SK-N-DZ (cell line): Measurements from ENCODE around the gene PDGFRB.

Experiments used
- DNase-seq: peaks from one replicate; pipeline ENCODE4 v3.0.0-alpha.2; 2015; ENCODE audit warnings: low spot score

The PDGFRB gene

DNA sequence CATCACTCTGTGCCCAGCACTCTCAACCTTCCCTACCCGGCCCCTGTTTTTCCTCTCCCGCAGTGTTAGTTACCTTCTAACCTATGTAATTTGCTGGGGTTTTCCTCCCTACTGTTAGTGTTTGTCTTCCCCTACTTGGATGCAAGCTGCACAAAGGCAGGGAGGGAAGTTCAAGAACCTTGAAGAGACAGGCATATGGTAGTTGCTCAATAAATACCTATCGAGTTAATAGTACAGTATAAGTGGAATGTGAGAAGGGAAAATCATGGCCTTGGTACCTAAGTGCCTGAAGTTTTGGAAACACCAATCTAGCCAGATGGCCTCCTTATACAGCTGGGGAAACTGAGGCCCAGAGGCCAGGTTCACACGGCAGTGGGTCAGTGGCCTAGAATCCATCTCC, 24.2 kb downstream of the PDGFRB start:
- no peak for DNase-seq

- no peak for DNase-seq
These were observed 25.1 kb downstream of the PDGFRB start for GRCh38 chr5:150130493-150130922.

DNA sequence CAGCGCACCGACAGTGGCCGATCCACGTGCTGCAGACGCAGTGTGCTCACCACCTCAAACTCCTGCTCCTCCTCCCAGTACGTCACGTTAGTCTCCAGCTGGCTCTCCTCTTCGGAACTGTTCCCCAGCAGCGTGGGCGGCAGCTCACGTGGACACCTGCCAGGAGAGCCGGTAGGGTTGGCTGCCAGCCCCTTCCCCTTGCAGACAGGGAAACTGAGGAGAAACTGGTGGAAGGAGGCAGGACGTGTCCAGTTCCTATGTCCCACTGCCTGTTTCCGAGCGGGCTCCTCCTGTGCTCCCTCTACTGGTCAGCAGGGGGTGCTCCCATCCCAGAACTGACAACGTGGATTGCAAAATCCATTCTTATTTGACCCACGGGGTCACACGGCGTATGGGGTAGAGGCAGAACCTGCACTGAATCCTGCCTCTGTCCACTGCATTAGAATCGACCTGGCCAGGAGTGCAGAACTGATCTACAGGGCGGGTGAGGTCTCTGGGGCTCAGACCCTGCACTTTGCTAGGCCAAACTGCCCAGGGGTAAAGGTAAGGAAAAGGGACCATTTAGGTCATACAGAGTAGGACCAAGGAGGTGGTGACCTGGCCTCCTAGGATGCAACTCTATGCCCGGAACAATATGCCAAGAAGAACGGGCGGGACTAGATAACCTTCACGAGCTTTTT, 25.7 kb downstream of the PDGFRB start:
- peak; percentile 55 for DNase-seq

- no peak for DNase-seq
These were observed 26.2 kb downstream of the PDGFRB start for GRCh38 chr5:150129454-150129812.

- DNase-seq: no peak
These were observed 28.8 kb downstream of the PDGFRB start for GRCh38 chr5:150126921-150127265.

- DNase-seq: no peak
These were observed 29.3 kb downstream of the PDGFRB start for GRCh38 chr5:150126199-150126920.

DNA sequence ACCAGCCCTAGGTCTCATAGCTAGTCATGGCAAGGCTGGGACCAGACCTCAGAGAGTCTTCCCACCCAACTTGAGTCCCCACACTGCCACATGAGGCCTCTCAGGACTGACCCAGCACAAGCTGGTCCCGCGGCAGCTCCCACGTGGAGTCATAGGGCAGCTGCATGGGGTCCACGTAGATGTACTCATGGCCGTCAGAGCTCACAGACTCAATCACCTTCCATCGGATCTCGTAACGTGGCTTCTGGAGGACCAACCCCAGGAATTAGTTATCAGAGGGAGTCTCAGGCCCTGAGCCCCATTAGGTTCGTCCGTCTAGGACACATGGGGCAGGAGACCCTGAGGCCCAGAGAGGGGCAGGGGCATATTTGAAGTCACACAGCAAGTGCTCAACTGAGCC, 30.3 kb downstream of the PDGFRB start:
- no peak for DNase-seq

- DNase-seq: no peak
These were observed 31.0 kb downstream of the PDGFRB start for GRCh38 chr5:150124596-150124995.

- no peak for DNase-seq
These were observed 31.5 kb downstream of the PDGFRB start for GRCh38 chr5:150124111-150124557.

DNA sequence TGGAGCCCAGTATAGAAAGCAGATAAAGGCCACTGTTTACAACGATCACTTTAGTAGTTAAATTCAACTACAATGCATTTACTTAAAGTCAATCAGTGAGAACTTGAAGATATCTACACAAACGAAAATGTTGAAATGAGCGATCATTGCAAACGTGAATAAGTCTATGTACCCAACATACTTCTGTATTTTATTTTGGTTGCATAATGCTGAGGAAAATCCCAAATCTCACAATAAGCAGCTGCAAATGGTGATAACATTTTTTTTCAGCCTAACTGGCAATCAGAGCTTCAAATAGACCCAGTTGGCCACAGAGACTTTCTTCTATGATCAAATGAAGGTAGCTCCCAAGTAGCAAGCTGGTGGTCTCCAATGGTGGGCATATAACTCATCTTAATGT, 32.1 kb downstream of the PDGFRB start:
- no peak for DNase-seq

DNA sequence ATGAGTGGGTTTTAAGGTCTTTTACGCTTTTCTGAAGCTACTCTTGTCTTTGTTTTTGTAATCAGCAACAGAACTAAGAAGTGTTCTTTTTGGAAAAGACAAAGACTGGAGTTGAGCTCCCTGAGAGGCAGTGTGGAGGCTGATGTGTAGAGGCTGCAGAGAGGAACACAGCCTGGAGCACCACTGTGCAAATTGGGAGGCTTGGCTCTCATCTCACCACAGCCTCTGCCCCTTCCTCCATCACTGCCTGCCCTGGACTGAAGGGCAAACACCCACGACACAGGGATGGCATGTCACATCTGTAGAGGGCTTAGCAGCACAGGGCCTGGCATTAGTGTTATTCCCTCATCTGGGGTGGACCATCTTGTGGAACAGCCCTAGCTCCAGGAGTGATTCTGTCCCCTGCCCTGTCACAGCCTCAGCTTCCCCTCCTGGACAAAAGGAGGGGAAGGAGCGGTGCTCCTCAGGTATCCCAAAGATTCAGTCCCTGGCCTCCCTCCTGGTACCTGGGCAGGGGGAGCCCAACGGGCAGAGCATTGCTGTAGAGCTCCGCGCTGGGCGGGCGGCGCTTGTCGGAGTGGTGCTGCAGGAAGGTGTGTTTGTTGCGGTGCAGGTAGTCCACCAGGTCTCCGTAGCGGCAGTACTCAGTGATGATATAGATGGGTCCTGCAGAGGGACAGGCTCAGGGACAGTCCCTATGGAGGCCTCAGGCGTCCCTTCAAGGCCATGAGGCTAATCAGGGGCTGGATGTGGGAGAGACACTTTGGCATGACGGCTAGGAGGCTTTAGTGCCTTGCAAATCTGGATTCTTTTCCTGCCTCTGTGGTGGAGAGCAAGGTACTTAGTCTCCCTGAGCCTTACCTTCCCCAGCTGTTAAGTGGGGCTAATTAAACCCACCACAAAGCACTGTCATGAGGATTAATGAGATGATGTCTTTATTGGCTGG, 32.8 kb downstream of the PDGFRB start:
- no peak for DNase-seq

GRCh38 chr5:150122158-150122510, 33.5 kb downstream of the PDGFRB start:
- DNase-seq: no peak

- DNase-seq: no peak
These were observed 34.0 kb downstream of the PDGFRB start for GRCh38 chr5:150121448-150122157.

GRCh38 chr5:150120617-150121447, 34.8 kb downstream of the PDGFRB start:
- DNase-seq: no peak

DNA sequence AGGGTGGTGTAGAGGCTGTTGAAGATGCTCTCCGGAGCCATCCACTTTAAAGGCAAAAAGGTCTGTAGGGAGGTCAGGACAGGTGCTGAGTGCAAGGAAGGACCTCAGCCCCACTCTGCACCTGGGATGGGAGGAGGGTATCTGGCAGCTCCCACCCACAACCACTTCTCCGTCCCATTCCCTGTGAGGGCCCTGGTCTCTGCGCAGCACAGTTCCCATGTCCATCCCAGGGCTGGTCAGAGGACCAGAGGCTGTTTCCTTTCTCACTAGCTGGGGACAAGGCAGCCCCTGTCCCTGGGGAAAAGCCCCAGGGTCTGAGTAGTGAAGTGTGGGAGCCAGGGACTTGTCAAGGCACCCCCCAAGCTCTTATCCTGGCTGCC, 35.6 kb downstream of the PDGFRB start:
- DNase-seq: no peak

DNA sequence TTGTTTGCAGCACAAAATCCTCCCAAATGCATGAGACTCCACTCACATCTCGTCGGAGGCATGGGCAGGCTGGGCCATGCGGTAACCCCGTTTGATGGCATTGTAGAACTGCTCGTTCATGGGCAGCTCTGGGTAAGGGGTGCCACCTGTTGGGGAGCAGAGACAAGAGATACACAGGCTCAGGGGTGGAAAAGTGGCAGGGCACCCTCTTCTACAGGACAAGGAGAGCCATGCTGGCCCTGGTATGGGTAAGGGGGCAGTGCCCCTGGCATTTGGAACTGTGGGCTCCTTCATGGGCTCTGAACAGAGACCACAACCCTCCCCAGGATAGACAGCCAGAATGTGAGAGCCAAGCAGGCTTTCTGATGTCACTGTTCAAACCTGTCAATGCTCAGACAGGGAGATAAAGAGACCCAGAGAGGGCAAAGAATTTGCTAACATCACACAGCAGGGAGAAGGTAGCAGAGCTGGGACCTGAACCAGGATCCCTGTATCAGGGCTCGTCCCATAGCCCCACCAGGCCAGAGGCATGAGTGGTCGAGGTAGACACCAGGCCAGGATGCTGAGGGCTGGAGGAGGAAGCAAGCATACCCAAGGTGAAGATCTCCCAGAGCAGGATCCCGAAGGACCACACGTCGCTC, 36.1 kb downstream of the PDGFRB start:
- DNase-seq: no peak

GRCh38 chr5:150118561-150119229, 37.0 kb downstream of the PDGFRB start:
- DNase-seq: no peak

- no peak for DNase-seq
These were observed 37.6 kb downstream of the PDGFRB start for GRCh38 chr5:150117945-150118560.

DNA sequence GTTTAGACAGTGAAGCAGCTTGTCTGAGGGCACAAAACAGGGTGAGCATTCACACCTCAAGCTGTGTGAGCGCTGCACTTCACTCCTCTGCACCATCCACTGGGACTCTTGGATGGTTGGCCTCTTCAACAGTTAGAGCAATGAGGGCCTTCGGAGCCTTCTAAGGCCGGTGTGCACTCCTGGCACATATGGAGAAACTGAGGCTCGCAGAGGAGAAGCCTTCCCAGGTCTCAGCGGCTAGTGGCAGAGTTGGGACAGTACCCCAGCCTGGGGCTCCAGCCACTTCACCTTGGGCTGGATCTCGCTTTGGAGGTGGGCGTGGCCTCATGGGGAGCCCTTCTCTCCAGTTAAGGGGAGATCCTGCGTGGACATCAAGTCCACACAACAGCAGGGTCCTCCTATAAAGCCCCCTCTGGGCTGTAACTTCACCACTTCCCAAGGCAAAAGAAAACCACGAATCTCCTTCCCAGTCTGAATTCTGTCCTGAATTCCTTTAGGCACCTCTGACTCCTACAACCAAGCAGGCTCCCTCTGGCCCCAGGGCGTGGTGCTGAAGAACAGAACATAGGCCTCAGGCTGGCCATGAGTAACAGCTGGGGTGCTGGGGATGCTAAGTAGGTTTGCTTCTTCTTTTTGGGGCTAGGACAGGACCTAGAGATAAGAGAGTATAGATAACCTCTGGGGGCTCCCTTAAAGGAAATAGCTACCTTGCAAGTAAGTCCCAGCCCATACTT, 38.8 kb downstream of the PDGFRB start:
- no peak for DNase-seq
